ENCODE data around the gene CNOT10. TPM values are rescaled to one million over a fixed set of nuclear protein-coding genes. Genes with fewer than 3 reads are reported as not detected.

CNOT10 gene
- polyA plus RNA-seq, 1 donor (not counting 4 experiments of a cell fraction or from before 2014, with no cell fraction given), result 24.2 TPM

DNA sequence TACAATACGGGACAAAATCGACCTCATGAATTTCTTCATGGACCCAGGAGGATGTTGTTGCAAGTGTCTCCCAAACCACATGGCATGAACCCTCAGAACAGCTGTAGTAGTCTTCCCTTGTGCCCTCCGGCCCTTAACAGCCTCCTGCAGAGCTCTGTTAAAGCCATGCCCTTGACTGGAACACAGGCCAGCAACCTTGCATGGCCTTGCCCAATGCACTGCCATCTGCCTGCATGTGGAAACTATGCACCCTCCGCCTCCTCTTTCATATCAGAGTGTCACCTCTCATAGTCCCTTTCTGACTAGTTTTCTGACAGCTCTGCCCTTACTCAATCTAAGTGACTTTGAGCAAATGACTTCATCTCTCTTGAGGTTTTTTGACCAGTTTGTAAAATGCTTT, 93.4 kb downstream of the CNOT10 start:
- FAIRE-seq (no peak), DNase-seq (ENCODE audit: low read depth, low spot score) (no peak)
- Histone ChIP-seq H2AFZ (ENCODE audit: control insufficient read depth, low read length) (no peak overlapping the region), H3K36me3 (ENCODE audit: control insufficient read depth in 2 of 2, extremely low read depth in 1 of 2, insufficient read depth in 2 of 2, low read length in 2 of 2) (peaks cover 3% of the 10 kb centered on the region in 2 experiments), H3K4me3 (ENCODE audit: control insufficient read depth in 2 of 3, extremely low read depth in 1 of 3, insufficient read depth in 2 of 3, low read depth in 1 of 3, low read length in 3 of 3) (no peak overlapping the region), H3K4me1 (ENCODE audit: control insufficient read depth, extremely low read depth, insufficient read depth, low read length) (no peaks in the 10 kb centered on the region), H3K9me1 (ENCODE audit: control insufficient read depth, extremely low read depth, insufficient read depth, low read length) (no peaks in the 10 kb centered on the region), H3K9ac (ENCODE audit: control insufficient read depth, extremely low read depth, insufficient read depth, low read length) (no peak overlapping the region), H3K27ac (ENCODE audit: control insufficient read depth, insufficient read depth, low read length) (no peak overlapping the region), H3K79me2 (ENCODE audit: control insufficient read depth, insufficient read depth, low read length) (no peaks in the 10 kb centered on the region), H3K27me3 (ENCODE audit: control insufficient read depth, extremely low read depth, insufficient read depth, low read length) (no peaks in the 10 kb centered on the region), H3K4me2 (ENCODE audit: control insufficient read depth, extremely low read depth, insufficient read depth, low read depth, low read length) (no peak overlapping the region), H4K20me1 (ENCODE audit: control insufficient read depth, extremely low read depth, insufficient read depth, low read length) (no peaks in the 10 kb centered on the region), H3K9me3 (ENCODE audit: control insufficient read depth, low read depth, low read length) (no peaks in the 10 kb centered on the region)
- dilution Hi-C loops (cut with MboI; ENCODE audit: extremely low pct_ligation_motif_present, low sequenced_read_pairs), result no loop called here
- TF ChIP-seq, protein P1, sequence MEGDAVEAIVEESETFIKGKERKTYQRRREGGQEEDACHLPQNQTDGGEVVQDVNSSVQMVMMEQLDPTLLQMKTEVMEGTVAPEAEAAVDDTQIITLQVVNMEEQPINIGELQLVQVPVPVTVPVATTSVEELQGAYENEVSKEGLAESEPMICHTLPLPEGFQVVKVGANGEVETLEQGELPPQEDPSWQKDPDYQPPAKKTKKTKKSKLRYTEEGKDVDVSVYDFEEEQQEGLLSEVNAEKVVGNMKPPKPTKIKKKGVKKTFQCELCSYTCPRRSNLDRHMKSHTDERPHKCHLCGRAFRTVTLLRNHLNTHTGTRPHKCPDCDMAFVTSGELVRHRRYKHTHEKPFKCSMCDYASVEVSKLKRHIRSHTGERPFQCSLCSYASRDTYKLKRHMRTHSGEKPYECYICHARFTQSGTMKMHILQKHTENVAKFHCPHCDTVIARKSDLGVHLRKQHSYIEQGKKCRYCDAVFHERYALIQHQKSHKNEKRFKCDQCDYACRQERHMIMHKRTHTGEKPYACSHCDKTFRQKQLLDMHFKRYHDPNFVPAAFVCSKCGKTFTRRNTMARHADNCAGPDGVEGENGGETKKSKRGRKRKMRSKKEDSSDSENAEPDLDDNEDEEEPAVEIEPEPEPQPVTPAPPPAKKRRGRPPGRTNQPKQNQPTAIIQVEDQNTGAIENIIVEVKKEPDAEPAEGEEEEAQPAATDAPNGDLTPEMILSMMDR (optimal IDR thresholded peaks at IDR 0.05 in 1 of 3, IDR thresholded peaks at IDR 0.05 in 1 of 3, conservative IDR thresholded peaks at IDR 0.05 in 1 of 3; ENCODE audit: extremely low read depth in 1 of 3, insufficient read depth in 2 of 3, low read length in 3 of 3), result no peak

DNA sequence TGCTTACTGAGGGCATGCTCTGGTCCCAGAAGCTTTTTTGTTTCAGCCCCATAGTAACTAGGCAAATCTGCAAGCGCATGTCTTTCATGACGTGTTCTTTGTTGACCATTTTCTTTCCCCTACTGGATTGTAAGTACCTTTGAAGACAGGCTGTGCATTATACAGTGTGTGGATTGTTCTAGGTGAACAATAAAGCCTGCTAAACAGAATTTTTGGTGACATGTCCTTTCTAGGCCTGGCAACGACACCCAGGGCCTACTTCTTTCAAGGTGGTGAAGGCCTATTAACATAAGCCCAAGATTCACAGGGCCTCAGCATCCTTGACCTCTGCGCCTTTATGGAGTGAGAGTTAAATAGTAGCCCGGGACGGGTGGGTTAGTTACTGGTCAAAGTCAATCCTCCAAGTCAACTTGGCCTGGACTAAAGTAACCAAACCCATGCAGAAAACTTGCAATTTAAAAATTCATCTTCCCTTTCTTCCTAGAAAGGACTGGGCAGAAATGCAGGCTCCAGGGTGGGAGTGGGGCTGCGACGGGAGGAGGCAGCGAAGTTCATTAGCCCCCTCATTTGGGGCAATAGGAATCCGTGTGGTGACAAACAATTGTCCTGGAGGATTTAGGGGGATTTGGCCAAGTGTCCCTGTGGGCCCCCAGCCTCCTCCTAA, 95.2 kb downstream of the CNOT10 start:
- H3K9me3 ChIP-seq (ENCODE audit: control insufficient read depth, low read depth, low read length), result no peaks in the 10 kb centered on the region
- no peaks in the 10 kb centered on the region for H3K4me1 ChIP-seq (ENCODE audit: control insufficient read depth, extremely low read depth, insufficient read depth, low read length)
- peak overlapping the region; percentile 96 for H3K4me2 ChIP-seq (ENCODE audit: control insufficient read depth, extremely low read depth, insufficient read depth, low read depth, low read length)
- no peaks in the 10 kb centered on the region for H3K9me1 ChIP-seq (ENCODE audit: control insufficient read depth, extremely low read depth, insufficient read depth, low read length)
- no peak overlapping the region for H3K27ac ChIP-seq (ENCODE audit: control insufficient read depth, insufficient read depth, low read length)
- dilution Hi-C loops (cut with MboI; ENCODE audit: extremely low pct_ligation_motif_present, low sequenced_read_pairs), result no loop called here
- TF ChIP-seq, protein P1 (optimal IDR thresholded peaks at IDR 0.05 in 1 of 3, IDR thresholded peaks at IDR 0.05 in 1 of 3, conservative IDR thresholded peaks at IDR 0.05 in 1 of 3; ENCODE audit: extremely low read depth in 1 of 3, insufficient read depth in 2 of 3, low read length in 3 of 3), result no peak
- TF ChIP-seq EZH2 (IDR thresholded peaks at IDR 0.05; ENCODE audit: low read length), result no peak
- no peak overlapping the region for H3K9ac ChIP-seq (ENCODE audit: control insufficient read depth, extremely low read depth, insufficient read depth, low read length)
- H3K36me3 ChIP-seq (ENCODE audit: control insufficient read depth in 2 of 2, extremely low read depth in 1 of 2, insufficient read depth in 2 of 2, low read length in 2 of 2), result no peaks in the 10 kb centered on the region
- DNase-seq (ENCODE audit: low read depth, low spot score), result no peak
- H2AFZ ChIP-seq (ENCODE audit: control insufficient read depth, low read length), result no peak overlapping the region
- no peaks in the 10 kb centered on the region for H3K79me2 ChIP-seq (ENCODE audit: control insufficient read depth, insufficient read depth, low read length)
- H4K20me1 ChIP-seq (ENCODE audit: control insufficient read depth, extremely low read depth, insufficient read depth, low read length), result no peaks in the 10 kb centered on the region
- H3K4me3 ChIP-seq (ENCODE audit: control insufficient read depth in 2 of 3, extremely low read depth in 1 of 3, insufficient read depth in 2 of 3, low read depth in 1 of 3, low read length in 3 of 3), result no peak overlapping the region
- no peaks in the 10 kb centered on the region for H3K27me3 ChIP-seq (ENCODE audit: control insufficient read depth, extremely low read depth, insufficient read depth, low read length)
- no peak for FAIRE-seq

All from keratinocyte (primary cell).